ENCODE results near the gene HDAC7.

The HDAC7 gene

DNA sequence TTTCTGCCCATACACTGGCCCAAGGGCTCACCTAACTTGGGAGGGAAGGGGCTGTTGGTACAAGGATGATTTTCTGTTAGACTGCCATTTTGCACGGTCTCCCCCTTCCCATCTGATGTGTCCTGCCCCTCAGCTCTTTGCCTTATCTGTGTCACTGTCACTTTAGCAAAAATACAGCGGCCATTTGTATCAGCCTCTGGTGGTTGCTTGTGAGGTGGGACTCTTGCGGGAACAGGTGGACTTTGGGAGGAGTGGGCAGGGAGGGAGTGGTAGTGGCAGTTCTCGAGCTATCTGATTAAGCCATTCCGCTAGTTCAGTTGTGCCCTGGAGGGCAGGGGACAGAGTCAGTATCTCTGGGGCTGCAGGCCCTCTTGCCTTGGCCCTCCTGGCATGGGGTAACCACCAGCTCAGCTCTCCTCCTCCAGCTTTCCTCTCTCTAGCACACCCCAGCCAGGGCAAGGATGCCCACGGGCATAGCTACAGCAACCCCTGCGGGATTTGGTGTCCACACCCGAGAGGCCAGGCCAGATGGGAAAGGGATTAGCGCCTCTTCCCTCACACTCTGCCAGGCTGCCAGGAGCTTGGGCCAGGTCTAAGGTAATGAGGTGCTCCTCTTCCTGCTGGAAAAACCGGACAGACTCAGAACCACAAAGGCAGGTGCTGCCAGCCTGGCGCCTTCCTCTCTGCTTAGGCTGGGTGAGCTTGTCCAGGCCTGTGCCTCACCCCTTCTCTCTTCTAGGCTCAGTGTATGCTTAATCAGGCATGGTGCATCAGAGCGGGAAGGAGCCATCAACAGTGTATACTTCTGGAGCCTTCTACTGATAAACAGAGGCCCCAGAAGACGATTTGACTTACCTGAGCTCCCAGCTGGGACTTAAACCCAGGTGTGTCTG is 38.0 kb downstream of the HDAC7 start:
- TF ChIP-seq GATA3 (IDR thresholded peaks at IDR 0.05; ENCODE audit: low read depth, low read length): no peak
- TF ChIP-seq GATA2 (IDR thresholded peaks at IDR 0.05; ENCODE audit: low read depth, low read length): no peak

DNA sequence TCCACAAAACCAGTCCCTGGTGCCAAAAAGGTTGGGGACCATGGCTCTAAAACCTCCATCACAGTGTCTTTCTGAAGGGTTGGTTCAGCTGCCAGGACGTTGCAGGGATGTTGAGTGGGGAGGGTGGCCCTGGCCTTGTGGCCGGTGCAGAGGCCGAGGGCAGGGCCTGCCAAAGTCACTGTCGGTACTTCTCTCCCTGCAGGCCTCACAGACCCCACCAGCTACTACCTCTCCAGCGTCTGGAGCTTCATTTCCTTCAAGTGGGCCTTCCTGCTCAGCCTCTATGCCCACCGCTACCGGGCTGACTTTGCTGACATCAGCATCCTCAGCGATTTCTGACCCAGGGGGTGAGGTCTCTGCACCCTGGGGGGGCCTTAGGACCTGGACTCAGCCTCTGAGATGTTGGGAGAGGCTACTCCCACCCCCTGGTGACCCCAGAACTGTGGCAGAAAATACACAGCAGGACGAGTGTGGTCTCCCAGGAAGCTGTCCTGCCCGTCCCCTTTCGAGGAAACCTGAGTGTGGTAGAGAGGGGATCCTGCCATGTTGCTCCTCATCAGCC is 39.7 kb downstream of the HDAC7 start:
- TF ChIP-seq GATA2 (IDR thresholded peaks at IDR 0.05; ENCODE audit: low read depth, low read length): no peak
- no peak for TF ChIP-seq GATA3 (IDR thresholded peaks at IDR 0.05; ENCODE audit: low read depth, low read length)

DNA sequence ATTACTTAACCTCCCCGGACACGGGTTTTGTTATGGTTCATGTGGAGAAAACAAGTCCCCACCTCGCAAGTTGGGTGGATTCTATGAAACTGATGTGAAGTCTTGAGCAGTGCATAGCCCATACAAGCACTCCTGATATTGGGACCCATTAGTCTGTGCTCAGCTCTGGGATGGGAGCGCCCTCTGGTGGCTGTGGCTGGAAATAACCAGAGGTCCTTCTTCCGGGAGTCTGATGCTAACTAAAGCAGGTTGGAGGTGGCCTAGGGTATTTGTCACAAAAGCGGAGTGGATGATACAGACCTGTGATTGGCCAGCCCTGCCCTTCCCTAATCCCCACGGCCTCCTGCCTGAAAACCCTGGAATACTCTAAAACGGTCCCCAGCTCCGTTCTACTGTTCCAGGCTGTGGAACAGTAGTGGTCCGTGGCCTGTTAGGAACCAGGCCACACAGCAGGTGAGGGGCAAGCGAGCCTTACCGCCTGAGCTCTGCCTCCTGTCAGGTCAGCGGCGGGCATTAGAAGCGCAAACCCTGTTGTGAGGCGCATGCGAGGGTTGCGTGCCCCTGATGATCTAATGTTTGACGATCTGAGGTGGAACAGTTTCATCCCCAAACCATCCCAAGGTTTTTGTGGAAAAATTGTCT is 40.3 kb downstream of the HDAC7 start:
- no peak for TF ChIP-seq GATA3 (IDR thresholded peaks at IDR 0.05; ENCODE audit: low read depth, low read length)
- no peak for TF ChIP-seq GATA2 (IDR thresholded peaks at IDR 0.05; ENCODE audit: low read depth, low read length)

DNA sequence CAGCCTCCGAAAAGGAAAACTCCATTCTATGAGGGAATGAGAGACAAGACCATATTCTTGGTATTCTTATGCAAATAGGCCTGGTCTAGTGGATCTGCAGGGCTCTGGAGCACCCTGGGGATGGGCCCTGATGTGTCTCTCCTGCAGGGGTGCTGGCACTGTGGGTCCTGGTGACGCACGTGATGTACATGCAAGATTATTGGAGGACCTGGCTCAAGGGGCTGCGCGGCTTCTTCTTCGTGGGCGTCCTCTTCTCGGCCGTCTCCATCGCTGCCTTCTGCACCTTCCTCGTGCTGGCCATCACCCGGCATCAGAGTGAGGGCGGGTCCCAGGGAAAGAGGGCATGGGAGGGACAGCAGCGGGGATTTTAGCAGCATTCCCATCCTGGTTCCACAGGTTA is 40.8 kb downstream of the HDAC7 start:
- TF ChIP-seq GATA3 (IDR thresholded peaks at IDR 0.05; ENCODE audit: low read depth, low read length): no peak
- no peak for TF ChIP-seq GATA2 (IDR thresholded peaks at IDR 0.05; ENCODE audit: low read depth, low read length)

DNA sequence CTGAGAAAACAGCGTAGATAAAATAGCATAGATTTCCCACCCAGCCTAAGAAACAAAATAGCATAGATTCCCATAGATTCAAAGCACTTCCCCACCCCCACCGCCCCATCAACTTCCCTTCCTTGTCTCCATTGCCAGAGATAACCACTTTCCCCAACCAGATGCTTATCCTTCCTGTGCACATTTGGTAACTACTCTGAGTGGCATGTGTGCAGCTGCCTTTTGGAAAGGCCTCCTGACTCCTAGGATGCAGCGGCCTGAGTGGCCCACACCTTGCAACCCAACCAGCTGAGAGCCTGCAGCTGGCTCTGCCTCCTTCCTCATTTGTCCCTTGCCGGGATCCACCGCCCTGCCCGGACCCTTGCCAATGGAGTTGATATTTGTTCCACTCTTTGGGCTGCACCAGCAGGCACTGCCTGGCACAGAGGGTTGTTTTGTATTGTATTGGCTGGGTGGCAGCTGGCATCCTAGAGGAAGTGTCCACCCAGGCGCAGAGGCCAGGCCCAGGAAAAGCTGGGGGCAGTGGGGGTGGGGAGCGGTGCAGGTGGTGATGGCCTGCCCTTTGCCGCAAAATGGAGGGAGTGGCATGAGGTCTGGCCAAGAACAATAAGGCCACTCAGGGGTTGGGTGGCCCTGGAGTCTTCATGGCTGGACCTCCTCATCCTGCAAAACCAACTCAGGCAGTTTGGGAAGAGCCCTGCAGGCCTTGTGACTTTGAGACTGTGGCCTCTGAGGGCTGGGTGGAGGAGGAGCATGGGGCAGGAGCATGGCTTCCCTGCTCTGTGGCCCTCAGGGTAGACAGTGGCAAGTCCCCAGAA is 41.8 kb downstream of the HDAC7 start:
- peak; percentile 85 for TF ChIP-seq GATA2 (IDR thresholded peaks at IDR 0.05; ENCODE audit: low read depth, low read length)
- no peak for TF ChIP-seq GATA3 (IDR thresholded peaks at IDR 0.05; ENCODE audit: low read depth, low read length)

DNA sequence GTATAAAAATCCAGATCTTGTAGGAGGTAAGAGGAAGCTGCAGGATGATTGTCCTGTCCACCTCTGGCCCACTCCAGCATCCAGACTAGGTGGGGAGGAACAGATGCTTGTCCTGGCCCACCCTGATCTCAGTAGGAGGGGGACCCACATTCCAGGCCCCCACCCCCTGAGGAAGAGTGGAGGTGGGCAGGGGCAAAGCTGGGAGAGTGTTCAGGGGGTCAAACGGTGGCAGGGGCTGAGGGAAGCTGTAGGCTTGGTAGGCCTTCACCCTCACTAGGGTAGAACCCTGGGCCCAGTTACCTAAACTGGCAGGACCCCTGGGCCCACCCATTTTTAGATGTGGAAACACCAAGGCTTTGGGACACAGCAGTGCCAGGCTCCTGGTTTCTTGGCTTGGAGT is 42.6 kb downstream of the HDAC7 start:
- TF ChIP-seq GATA3 (IDR thresholded peaks at IDR 0.05; ENCODE audit: low read depth, low read length): no peak
- no peak for TF ChIP-seq GATA2 (IDR thresholded peaks at IDR 0.05; ENCODE audit: low read depth, low read length)

DNA sequence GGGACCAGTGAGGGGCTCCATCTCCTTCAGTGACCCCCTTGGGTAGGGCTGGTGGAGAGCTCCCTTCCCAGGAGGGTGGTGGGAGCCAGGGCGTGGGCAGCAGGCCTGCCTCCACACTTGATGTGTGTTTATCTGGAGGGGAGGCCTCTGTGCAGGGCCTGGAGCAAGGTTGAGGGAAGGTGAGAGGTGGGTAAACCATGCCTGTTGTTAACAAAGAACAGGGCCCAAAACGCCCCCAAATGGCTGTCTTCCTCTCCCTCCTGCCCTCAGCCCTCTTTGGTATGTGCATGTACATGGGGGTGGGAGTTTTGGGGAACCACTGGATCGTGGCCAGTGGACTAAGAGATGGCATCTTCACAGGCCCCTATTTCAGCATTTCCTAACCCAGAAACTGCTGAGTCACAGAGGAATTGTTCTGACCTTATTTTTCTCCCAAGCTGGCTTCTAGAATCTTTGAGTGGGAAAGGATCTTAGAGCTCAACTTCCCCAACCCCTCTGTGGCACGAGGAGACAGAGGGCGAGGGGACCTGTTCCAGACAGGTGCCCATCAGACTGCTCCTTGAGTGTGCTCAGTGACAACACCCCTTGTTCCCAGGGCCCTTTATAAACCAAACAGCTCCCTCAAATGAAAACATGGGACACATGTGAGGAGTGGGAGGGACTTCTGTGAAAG is 43.1 kb downstream of the HDAC7 start:
- TF ChIP-seq GATA2 (IDR thresholded peaks at IDR 0.05; ENCODE audit: low read depth, low read length) (no peak), GATA3 (IDR thresholded peaks at IDR 0.05; ENCODE audit: low read depth, low read length) (no peak)

DNA sequence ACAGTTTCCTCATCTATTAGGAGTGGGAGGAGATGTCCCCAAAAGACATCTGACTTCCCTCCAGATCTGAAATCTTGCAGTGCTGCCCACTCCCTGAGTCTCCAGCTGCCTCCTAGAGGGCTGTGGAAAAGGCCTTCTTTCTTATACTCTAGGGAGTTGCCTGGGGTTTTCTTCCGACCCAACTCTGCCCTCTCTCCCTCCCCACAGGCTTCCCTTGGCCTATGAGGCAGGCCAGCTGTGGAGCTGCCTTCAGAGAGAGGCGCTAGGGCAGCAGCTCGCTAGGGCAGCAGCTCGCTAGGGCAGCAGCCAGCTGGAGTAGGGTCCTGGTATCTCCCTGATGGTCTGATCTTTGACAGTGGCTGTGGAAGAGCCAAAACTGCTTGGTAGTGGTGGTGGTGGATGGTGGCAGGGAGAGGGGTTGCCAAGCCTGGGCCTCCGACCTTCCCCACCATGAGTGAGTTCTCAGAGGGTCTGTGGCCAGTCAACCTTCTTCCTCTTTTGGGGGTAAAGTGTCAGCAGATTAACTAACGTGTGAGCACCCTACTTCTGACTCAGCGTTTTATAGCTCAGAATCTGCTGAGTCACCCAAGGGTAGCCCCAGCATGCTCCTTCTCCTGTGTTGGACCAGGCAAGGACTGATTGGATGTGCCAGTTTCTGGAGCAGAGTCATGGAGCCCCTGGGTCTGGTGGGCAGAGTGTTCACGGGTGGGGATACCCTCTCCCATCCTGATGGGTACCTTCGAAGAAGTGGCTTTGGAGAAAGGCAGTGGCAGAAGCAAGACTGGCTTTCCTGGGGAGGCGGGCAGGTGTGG is 44.4 kb downstream of the HDAC7 start:
- TF ChIP-seq GATA3 (IDR thresholded peaks at IDR 0.05; ENCODE audit: low read depth, low read length): no peak
- no peak for TF ChIP-seq GATA2 (IDR thresholded peaks at IDR 0.05; ENCODE audit: low read depth, low read length)

DNA sequence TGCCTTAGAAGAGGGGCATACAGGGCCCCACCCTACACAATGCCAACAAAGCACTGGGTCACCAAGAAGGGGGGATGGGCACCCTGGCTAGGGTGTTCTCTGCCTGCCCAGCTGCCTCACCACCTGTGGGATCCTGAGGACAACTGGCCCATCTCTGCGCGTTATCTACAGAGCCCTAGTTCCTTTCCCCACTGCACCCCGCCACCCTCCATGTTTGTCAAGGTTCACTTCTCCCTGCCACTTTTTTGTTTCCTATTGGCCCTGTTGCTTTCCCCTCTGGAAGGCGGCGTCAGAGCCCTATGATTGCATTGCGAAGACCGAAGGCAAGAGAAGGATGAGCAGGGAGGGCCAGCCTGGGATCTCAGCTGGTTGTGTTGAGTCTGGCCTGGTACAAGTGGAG is 45.0 kb downstream of the HDAC7 start:
- TF ChIP-seq GATA3 (IDR thresholded peaks at IDR 0.05; ENCODE audit: low read depth, low read length) (no peak), GATA2 (IDR thresholded peaks at IDR 0.05; ENCODE audit: low read depth, low read length) (no peak)

DNA sequence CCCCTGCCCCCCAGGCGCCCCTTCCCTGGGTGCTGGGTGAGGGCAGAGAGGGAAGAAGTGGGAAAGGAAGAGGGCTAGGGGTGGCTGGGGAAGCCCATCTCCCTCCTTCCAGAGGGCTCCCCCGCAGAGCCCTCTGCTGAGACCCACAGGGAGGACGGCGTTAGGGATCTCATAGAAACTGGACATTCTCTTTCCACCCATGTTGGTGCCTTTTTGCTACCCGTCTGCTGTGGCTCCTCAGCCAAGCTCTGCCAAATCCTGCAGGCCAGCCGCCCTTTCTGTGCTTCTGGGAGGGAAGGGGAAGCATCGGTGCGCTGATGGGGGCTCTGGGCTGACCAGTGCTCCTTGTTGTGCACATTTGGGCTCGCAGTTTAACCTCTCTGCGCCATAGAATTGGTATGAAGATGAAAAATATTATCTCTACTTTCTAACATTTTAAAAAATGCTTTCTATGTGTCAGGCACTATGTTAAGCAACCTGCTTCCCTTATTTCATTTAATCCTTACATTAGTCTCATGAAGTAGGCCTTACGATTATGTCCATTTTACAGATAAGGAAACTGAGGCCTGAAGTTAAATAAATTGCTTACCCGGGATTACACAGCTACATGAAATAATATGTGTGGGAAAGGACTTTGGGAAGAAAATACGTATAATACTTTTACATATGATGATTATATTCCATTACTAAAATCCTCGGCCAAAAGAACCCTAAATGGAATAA is 45.7 kb downstream of the HDAC7 start:
- TF ChIP-seq GATA2 (IDR thresholded peaks at IDR 0.05; ENCODE audit: low read depth, low read length) (no peak), GATA3 (IDR thresholded peaks at IDR 0.05; ENCODE audit: low read depth, low read length) (no peak)

DNA sequence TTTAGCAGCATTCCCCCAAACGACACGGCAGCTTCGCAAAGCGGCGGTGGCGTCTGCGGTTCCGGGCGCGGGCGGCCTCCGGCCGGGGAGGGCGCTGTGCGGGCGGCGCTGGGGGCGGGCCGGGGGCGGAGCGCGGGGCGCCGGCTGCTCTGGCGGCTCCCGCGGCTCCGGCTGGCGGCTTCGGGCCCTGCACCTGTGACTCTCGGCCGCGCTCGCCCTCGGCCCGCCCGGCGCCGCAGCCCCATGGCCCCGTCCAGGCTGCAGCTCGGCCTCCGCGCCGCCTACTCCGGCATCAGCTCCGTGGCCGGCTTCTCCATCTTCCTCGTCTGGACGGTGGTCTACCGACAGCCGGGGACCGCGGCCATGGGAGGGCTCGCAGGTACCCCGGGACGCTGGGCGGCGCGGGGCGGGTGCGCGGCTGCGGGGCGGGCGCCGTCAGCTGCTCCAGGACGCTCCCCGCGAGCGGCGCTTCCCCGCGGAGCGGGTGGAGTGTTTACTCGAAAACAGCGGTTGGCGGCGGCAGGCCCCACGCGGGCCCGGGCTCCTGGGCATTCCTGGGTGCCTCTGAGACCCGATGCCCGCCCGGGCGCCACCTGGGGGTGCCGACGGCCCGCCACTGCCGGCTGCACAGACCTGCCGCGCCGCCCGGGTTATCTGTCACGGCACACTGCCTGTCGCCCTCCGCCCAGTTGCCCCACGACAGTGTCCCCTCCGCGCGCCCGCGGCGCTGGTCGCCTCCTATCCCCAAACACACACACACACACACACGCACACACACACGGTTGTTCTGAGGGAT is 46.4 kb downstream of the HDAC7 start, which contains the start of gene SLC48A1:
TSS of gene SLC48A1 (plus strand) at position 177 of the 796 bp plus-strand sequence. CDS start at position 244, 67 bp downstream.
- TF ChIP-seq GATA2 (IDR thresholded peaks at IDR 0.05; ENCODE audit: low read depth, low read length) (no peak), GATA3 (IDR thresholded peaks at IDR 0.05; ENCODE audit: low read depth, low read length) (no peak)
